ENCODE measurements around the gene ARL6IP6.

ARL6IP6 gene

GRCh38 chr2:152811916-152812315, 93.5 kb downstream of the ARL6IP6 start:
- DNase-seq, result no peak

All from NCI-H2227 treated with DMSO at 0.1 percent for 48 hours (cell line).